Measurements from ENCODE around the gene COL13A1.

COL13A1 gene

DNA sequence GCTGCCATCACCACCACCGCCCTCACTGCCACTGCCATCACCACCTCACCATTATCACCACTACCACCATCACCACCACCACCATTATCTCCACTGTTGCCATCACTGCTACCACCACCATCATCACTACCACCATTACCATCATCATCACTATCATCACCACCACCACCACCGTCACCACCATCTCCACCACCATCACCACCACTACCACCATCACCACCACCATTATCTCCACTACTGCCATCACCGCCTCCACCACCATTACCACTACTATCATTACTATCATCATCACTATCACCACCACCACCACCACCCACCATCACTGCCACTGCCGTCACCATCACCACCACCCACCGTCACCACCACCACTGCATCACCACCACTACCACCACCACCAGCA lies 9.9 kb upstream of the COL13A1 start:
- DNase-seq (ENCODE audit: low read depth, low spot score) = no peak

DNA sequence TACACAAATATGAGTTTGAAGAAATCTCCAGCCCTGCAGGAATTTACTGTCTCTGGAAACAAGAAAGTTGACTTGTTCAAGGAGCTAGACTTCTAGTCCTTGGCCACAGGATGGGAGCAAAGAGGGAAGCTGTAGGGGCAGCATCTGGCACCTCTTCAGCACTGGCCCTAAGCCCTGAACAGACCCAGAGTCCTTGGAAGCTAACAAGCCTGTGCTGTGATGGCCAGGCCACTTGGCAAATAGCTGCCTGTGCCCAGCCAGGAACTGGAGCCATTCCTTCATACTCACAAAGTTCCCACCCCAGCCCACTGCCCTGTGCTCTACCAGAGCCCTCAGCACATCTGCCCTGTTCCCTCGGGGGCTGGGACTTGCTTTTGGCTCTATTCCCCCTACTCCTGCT lies 9.4 kb upstream of the COL13A1 start:
- DNase-seq (ENCODE audit: low read depth, low spot score) = no peak

DNA sequence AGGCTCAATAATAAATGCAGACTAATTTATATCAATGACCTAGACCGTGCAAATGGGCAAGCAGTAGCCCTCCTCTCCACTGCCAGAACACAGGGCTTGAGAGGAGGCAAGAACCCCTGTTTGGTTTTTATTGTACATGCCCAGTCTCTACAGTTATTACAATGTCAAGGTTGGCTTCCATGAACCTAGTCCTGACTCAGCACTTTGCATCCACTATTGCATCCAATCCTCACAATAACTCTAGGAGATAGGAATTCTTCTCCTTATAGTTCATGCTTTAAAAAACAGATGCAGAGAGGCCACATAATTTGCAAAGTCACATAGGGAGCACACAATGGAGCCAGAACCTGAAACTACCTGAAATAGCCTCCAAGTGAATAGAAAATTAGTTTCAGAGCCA lies 7.0 kb upstream of the COL13A1 start:
- DNase-seq (ENCODE audit: low read depth, low spot score) = no peak

DNA sequence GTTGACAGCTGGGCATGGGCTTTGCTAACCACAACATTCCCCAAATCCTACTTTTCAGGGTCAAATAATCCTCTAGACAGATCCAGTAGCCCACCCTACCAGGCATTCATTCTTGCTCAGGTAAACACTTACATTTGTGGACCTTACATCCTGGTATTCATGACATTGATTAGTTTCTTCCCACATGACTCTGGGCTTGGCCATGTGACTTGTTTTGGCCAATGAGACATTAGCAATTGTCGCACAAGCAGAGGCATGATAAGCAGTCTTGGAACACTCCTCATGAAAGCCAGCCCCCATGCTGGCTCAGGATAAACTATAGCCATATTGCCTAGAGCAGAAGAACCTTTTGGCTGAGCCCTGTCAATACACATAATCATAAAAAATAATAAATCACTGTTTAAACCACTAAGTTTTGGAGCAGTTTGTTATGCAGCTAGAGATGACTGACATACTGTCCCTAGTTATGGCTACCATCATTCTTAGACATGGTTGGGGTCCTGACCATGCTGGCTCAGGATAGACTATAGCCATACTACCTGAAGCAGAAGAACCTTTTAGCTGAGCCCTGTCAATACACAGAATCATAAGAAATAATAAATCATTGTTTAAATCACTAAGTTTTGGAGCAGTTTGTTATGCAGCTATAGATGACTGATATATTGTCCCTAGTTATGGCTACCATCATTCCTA lies 6.3 kb upstream of the COL13A1 start:
- no peak for DNase-seq (ENCODE audit: low read depth, low spot score)

DNA sequence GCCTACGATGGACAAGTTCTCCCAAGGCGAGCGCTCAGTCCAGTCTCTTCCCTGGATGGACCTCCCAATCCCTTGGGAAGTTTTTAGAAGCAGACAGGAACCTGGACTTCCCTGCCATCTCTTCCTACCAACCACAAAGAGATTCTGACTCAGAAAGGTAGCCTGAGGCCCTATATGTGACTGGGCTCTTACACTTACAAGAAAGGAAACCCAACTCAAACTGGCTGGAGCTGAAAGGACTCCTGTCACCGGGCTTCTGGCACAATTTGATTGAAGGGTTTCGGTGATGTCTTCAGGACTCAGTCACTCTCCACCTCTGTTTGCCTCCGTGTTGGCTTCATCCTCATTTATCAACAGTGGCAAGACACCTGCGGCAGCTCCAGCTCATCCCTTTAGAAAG lies 3.7 kb upstream of the COL13A1 start:
- no peak for DNase-seq (ENCODE audit: low read depth, low spot score)

DNA sequence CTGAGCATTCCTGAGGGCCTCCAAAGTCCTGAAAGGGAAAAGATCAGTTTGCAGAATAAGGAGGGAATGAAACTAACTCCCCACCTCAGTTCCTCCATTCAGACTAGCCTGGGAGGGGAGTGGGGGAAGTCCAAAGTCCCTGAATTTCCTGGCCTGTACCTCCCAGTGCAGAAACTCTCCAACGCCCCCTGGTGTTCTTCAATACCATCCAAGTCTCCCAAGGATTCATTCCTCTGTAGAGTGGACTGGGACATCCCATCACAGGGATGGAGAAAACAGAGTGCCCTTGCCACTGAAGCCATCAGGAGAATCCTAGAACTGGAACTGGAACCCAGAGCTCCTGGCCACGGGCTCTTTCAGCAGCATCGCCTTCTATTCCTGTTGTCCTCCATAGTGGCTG lies 1.6 kb upstream of the COL13A1 start:
- DNase-seq (ENCODE audit: low read depth, low spot score) = no peak

DNA sequence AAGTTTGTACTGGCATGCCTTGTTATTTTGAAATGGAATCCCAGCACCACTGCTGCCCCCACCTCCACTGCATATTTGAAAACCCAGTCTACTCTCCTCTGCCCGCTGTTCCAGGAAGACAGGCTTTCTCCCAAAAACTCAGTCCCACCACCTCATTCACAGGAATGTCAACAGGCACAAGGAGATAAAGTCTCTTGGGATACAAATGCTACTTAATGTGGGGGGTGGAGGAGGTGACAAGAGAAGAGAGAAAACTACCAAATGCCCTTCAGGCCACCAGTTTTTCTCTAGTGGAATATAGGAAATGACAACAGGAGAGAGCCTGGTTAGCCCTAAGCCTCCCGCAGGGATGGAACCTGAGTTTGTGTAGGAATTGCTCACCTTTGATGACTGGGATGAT lies 1.0 kb upstream of the COL13A1 start:
- DNase-seq (ENCODE audit: low read depth, low spot score) = no peak

DNA sequence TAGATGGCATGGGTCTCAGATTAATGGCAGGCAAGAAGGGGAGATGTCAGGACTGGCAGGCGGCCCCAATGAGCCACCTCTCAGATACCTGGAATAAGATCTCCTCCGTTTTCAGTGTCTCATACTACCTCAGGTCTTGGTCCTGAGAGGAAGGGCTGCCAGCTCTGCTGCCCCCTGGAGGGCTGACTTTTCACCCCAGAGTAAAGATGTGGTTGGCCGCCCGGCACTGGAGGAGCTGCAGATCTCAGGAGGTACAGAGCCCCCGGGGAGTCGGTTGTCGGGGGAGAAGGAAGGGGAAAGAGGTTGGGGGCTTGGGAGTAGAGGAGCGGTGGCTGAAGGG lies 642 bp upstream of the COL13A1 start:
- DNase-seq (ENCODE audit: low read depth, low spot score) = no peak

DNA sequence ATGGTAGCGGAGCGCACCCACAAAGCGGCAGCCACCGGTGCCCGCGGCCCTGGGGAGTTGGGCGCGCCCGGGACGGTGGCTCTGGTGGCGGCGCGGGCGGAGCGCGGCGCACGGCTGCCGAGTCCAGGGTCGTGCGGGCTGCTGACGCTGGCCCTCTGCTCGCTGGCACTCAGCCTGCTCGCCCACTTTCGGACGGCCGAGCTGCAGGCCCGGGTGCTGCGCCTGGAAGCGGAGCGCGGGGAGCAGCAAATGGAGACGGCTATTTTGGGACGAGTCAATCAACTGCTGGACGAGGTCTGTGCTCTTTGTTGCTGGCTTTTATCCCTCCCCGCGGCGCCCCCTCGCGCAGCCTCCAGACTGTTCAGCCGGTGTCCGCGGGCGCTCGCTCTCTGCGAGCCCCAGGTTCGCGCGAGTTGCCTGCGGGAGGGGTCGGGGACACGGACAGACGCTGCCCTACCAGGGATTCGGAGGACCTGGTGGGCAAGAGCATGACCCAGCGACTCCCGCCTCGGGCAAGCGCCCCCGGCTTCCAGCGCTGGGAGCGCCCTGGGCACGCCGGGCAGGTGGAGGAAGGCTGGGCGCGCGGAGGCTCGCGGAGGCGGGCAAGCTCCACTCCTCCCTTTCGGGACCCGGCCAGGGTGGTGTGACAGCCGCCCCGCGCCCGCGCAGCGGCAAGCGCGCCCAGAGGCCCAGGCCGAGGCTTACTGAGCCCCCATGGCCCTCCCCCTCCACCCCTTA lies 887 bp downstream of the COL13A1 start:
- DNase-seq (ENCODE audit: low read depth, low spot score) = no peak

DNA sequence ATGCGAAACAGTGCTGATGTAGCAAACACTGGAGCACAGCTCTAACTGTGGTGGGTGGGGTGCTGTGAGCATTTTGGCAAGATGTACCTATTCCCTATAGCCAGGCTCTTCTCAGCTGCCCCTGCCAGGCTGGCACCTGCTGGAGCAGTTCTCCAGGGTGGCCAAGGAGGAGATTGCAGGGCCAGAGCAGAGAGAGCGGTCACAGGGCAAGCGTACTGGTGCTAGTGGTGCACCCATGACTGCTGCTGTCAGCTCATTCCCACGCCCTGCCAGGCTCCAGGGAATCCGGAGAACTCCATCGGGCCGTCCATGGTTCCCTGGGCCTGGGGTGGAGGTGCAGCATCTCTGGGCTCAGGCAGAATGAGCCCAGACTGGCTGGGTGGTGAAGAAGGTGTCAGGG lies 2.1 kb downstream of the COL13A1 start:
- no peak for DNase-seq (ENCODE audit: low read depth, low spot score)

DNA sequence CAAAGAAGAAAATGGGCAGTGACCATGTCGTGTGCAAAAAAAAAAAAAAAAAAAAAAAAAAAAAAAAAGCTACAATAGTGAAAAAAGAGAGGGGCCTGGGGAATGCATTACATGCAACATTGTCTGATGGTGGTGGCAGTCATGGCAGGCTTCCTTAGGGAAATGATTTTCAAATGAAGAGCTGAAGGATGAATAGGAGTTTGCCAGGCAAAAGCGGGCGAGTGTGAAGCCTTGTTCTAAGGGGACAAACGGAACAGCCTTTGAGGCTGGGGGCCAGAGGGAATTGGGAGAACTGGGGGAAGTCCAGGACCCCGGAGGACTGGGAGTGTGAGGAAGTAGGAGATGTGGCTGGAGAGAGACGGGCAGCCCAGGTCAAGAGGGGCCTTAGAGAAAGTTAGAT lies 3.1 kb downstream of the COL13A1 start:
- DNase-seq (ENCODE audit: low read depth, low spot score) = no peak

DNA sequence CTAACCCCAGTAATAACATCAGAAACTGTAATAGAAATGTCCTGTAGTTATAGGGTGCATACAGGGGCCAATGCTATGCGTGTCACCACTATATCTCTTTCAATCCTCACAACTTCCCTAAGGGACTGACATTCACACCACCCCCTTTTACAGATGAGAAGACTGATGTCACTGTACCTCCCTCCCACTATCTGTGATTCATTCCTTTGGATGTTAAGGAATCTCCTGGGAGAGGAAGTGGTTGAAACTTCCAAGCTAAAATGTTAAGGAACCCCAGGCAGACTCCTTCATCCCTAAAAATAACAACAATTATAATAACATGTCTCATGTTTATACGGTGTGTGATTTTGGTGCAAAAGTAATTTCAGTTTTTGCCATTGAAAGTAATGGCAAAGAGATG lies 5.4 kb downstream of the COL13A1 start:
- DNase-seq (ENCODE audit: low read depth, low spot score) = no peak

DNA sequence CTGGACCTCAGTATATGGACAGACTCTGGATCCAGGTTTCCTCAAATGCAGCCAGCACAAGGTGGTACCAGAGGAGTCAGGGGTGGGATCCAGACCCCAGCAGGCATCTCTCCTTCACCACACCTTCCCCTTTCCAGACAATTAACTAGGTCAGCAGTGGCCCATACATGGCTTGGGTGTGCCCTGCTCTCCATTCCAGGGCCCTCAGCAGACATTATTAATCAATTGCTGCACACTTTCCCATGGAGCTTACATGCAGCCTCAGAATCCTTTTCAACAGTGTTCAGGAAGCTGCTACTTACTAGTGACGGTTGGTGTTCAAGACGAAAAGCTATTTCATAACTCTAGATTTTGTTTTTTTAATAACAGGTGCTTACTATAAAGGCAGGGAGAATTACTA lies 6.0 kb downstream of the COL13A1 start:
- DNase-seq (ENCODE audit: low read depth, low spot score) = no peak

DNA sequence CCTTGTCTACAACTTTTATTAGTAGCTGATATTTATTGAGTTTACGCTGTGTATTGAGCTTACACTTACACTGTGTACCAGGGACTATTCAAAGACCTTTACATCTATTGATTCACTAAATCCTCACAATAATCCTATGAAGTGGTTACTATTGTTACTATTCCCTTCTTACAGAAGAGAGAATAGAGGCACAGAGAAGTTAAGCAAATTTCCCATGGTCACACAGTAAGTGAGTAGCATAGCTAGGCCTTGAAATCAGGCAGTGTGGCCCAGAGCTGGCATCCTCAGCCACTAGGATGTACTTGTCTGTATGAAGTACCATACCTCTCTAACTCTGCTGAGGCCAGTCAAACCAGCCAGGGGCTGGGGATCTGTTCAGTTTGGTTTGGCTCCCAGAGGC lies 7.6 kb downstream of the COL13A1 start:
- no peak for DNase-seq (ENCODE audit: low read depth, low spot score)

DNA sequence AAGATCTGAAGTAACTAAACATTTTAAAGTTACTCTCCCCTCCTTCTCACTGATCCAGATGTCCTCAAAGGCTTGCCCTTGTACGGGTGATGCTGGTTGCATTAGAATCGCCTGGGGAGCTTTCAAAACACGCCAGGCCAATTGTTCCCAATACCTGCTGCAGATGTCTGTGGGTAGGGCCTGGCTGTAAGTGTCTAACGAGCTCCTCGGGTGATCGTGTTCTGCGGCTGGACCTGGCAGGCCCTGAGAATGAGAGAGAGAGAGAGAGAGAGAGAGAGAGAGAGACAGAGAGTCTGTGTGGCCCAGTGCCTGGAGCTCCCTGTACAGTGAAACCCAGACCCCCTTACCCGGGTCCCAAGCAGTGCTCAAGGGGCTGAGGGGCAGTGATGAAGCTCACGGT lies 8.4 kb downstream of the COL13A1 start:
- DNase-seq (ENCODE audit: low read depth, low spot score) = no peak

DNA sequence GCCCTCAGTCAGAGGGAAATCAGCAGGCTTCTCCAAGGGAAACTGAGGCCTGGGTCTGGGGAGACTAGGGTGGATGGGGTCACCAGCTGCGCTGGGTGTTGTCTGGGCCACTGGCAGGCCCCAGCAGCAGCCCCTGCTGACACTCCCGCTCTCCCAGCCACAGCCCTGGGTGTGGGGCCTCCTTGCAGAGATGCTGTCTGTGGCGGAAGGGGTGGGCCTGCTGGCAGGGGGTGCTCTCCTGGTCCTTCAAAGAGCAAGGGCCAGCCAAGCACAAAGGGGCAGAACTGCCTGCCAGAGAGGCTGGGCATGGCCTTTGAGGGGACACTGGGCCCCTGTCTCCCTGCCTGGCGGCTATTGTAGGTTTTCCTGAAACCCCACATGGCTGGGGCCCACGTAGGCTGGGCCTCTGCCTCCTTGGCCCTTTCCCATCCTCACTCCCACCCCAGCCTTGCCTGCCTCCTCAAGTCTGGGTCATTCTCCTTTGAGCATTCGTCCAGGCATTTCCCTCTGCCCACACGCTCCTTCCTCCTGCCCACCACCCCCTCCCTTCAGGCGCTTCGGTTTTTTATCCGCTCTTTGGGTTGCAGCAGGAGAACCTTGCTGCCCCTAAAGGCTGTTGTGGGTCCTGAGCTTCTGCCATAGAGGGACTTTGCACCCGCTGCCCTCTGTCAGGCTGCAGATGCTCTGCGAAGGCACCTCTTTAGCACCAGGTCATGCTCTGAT lies 9.1 kb downstream of the COL13A1 start:
- no peak for DNase-seq (ENCODE audit: low read depth, low spot score)

DNA sequence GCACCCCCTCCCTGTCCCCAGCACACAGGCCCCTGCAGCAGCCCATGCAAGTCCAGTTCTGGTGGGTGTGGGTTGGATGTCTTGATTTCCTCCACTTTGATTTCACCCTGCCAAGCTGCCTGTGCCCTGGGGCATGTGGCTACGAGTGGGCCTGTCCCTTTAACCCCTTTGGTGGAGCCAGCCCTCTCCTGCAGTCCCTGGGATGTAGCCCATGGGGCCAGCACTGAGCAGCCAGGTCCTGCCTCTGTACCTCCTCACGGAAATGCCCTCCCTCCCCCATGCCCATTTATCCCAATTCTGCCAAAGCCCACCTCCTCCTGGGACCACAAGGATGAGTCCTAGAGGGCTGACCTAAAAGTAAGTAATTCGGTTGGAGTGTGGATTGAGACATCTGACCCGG lies 11.9 kb downstream of the COL13A1 start:
- no peak for DNase-seq (ENCODE audit: low read depth, low spot score)

DNA sequence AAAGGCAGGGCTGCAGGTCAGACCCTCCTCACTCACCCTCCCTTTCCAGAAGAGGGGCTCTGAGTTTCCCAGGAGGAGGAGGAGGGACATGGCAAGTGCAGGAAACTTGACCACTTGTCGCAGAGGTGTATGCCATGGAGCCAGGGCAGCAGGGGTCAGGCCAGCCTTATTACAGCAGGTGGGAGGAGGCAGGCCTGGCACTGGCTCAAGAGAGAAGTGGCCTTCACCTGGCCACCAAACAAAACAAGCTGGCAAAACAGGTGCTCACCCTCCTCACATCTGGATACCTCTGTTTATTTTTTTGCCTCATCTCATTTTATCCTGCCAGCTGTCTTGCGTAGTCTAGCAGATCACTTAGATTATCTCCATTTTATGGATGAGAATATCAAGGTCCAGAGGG lies 12.5 kb downstream of the COL13A1 start:
- DNase-seq (ENCODE audit: low read depth, low spot score) = no peak

DNA sequence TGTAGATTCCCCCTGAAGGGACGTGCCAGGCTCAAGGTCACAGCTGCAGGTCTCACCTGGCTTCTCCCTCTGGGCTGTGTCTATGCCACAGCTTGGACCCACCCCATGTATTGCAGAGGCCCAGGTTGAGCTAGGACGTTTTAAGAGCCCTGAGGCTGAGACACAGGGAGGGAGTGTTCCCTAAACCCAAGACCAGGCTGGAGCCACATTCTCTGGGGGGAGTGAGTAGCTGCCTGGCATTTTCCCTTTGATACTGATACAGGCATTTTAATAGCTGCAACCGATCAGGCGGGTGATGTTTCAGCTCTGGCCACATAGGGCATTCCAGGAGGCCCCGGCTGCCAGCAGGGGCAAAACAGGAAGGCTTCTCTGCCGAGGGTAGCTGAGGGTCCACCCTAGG lies 13.4 kb downstream of the COL13A1 start:
- no peak for DNase-seq (ENCODE audit: low read depth, low spot score)

DNA sequence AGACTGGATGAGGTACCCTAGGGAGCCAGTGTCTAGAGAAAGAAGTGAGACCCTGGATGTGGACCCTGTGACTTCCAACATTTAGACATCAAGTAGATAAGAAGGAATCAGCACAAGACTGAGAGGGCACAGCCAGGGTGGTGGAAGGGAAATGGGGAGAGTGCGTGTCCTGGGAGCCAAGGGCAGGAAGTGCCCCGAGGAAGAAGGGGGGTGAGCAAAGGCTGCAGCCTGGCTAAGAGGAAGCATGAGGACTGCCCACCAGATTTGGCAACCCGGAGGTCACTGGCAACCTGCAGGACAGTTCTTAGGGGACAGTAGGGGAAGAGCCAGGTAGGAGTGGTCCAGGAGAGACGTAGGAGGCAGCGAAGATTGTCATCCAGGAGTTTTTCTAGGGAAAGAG lies 14.8 kb downstream of the COL13A1 start:
- DNase-seq (ENCODE audit: low read depth, low spot score) = no peak

DNA sequence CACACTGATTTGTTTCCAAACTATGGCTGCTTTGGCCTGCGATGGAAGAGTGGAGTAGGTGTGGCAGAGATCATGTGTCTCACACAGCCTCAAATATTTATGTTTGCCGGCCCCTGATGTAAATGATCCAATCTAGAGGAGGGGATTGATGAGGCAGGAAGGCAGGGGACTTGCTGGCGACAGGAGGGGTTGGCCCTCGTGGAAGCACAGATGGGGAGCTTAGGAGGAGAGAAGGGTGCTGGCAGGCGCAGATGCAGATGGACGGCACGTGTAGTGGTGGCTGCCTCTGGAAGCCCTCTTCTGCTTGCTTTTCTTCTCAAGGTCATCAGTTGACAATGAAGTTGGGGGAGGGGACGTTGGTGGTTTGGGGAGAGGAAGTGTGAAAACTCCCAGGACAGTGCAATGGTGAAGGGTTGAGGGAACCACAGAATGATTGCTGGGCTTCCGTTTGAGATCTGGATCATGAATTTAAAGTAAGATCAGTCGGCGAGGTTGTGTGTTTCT lies 15.4 kb downstream of the COL13A1 start:
- no peak for DNase-seq (ENCODE audit: low read depth, low spot score)

DNA sequence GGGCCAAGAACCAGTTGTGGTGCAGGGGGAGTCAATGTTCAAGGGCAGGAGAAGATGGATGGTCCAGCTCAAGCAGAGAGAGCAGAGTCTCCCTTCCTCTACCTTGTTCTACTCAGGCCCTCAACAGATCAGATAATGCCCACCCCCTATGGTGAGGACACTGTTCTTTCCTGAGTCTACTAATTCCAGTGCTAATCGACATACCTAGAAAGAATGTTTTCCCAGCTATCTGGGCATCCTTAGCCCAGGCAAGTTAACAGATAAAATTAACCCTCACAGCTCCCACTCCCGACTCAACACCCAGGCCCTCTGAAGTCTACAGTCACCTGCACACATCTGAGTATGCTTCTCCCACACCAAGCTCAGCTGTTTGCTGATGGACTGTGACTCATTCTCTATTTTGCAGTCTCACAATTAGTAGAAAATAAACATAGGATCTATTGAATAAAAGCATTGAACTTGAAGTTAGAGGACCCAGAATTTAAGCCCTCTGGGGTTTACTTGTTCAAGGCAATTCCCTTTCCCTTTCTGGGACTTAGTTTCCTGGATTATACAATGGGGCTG lies 17.1 kb downstream of the COL13A1 start:
- no peak for DNase-seq (ENCODE audit: low read depth, low spot score)
